ENCODE measurements around the gene TIMM50.
"Not testable (repeated sequence)": the region's sequence is repeated elsewhere in the genome, so short reads cannot be mapped to it uniquely, and the experiment has no call there.

DNA sequence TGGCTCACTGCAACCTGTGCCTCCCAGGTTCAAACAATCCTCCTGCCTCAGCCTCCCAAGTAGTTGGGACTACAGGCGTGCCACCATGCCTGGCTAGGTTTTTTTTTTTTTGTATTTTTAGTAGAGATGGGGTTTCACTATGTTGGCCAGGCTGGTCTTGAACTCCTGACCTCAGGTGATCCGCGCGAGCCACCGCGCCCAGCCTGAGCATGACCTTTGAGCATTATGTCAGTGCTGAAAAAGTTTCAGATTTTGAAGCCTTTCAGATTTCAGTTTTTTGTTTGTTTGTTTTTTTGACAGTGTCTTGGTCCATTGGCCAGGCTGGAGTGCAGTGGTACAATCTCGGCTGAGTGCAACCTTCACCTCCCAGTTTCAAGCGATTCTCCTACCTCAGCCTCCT lies 29.4 kb upstream of the TIMM50 start:
- TF ChIP-seq, protein P1, sequence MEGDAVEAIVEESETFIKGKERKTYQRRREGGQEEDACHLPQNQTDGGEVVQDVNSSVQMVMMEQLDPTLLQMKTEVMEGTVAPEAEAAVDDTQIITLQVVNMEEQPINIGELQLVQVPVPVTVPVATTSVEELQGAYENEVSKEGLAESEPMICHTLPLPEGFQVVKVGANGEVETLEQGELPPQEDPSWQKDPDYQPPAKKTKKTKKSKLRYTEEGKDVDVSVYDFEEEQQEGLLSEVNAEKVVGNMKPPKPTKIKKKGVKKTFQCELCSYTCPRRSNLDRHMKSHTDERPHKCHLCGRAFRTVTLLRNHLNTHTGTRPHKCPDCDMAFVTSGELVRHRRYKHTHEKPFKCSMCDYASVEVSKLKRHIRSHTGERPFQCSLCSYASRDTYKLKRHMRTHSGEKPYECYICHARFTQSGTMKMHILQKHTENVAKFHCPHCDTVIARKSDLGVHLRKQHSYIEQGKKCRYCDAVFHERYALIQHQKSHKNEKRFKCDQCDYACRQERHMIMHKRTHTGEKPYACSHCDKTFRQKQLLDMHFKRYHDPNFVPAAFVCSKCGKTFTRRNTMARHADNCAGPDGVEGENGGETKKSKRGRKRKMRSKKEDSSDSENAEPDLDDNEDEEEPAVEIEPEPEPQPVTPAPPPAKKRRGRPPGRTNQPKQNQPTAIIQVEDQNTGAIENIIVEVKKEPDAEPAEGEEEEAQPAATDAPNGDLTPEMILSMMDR (IDR thresholded peaks at IDR 0.05), result not testable (repeated sequence)
- TF ChIP-seq POLR2A (IDR thresholded peaks at IDR 0.05), result not testable (repeated sequence)

Measured in body of pancreas (tissue), 4 donors.